A673 (cell line): ENCODE results near the gene ERC1. TPM values are rescaled to one million over a fixed set of nuclear protein-coding genes. Genes with fewer than 3 reads are reported as not detected.
"Not testable (repeated sequence)": the region's sequence is repeated elsewhere in the genome, so short reads cannot be mapped to it uniquely, and the experiment has no call there.

ENCODE experiments used
- BruUV-seq: library from RNA; stranded (reverse); fragments of 400-500 nt; replicated peaks from 2 replicates; lab custom pipeline; 2021; lab: Mats Ljungman, UMichigan
- CTCF ChIA-PET: fragments of 300-600 bp; sonication (Branson Sonifier 250); formaldehyde crosslinking; loops from one replicate; lab custom pipeline; 2022; ENCODE audit warnings: antibody characterized with exemption; lab: Charles Lee
- POLR2A ChIA-PET: fragments of 300-600 bp; sonication (Branson Sonifier 250); formaldehyde crosslinking; loops from one replicate; lab custom pipeline; 2022; ENCODE audit warnings: antibody characterized with exemption; ENCODE audit not compliant: low non-redundant PET; lab: Charles Lee
- DNase-seq: peaks from one replicate; pipeline ENCODE4 v3.0.0-alpha.2; 2015; ENCODE audit warnings: low spot score
- H3K27ac ChIP-seq: fragments of 200-600 bp; sonication (generic); 2 replicates; pipeline ENCODE4 v1.5.1; 2016; ENCODE audit warnings: mixed run types, low read depth, mild to moderate bottlenecking, mixed read lengths, antibody characterized with exemption, low read length; ENCODE audit not compliant: poor library complexity, severe bottlenecking
- H3K27me3 ChIP-seq: fragments of 200-600 bp; sonication (generic); replicated peaks from 2 replicates; pipeline ENCODE4 v1.6.1; 2017; ENCODE audit warnings: mixed run types, low read depth, mild to moderate bottlenecking, mixed read lengths, antibody characterized with exemption, low read length; ENCODE audit not compliant: insufficient read depth, poor library complexity
- H3K36me3 ChIP-seq: fragments of 200-600 bp; sonication (generic); 2 replicates; pipeline ENCODE4 v1.6.1; 2016; ENCODE audit warnings: mixed run types, mild to moderate bottlenecking, mixed read lengths, antibody characterized with exemption, low read length; ENCODE audit not compliant: insufficient read depth, poor library complexity, severe bottlenecking
- H3K4me1 ChIP-seq: fragments of 200-600 bp; sonication (generic); 2 replicates; pipeline ENCODE4 v1.6.1; 2017; ENCODE audit warnings: mixed run types, mild to moderate bottlenecking, mixed read lengths, antibody characterized with exemption, low read length; ENCODE audit not compliant: insufficient read depth, poor library complexity, severe bottlenecking
- H3K4me3 ChIP-seq: fragments of 200-600 bp; sonication (generic); 2 replicates; pipeline ENCODE4 v1.5.1; 2016; ENCODE audit warnings: low read depth, mixed run types, mild to moderate bottlenecking, mixed read lengths, low read length; ENCODE audit not compliant: poor library complexity, severe bottlenecking
- H3K9me3 ChIP-seq: fragments of 200-600 bp; sonication (generic); 2 replicates; pipeline ENCODE4 v1.6.1; 2016; ENCODE audit warnings: mixed run types, low read depth, mild to moderate bottlenecking, mixed read lengths, antibody characterized with exemption, low read length; ENCODE audit not compliant: poor library complexity, severe bottlenecking
- CTCF ChIP-seq: fragments of 300-800, 200-600 bp; sonication (generic); conservative IDR thresholded peaks from 2 replicates; pipeline ENCODE4 v1.5.1; 2017; ENCODE audit warnings: low read depth, mild to moderate bottlenecking, antibody characterized with exemption, low read length, moderate library complexity, mixed read lengths
- EZH2 ChIP-seq: fragments of 200-600 bp; sonication (generic); IDR thresholded peaks from 2 replicates; pipeline ENCODE4 v1.6.1; 2017; ENCODE audit warnings: borderline replicate concordance, low read depth, mild to moderate bottlenecking, mixed read lengths, antibody characterized with exemption, low read length; ENCODE audit not compliant: poor library complexity, severe bottlenecking
- intact Hi-C: fragments of 100-400 bp; cut with micrococcal nuclease; formaldehyde crosslinking; loops from one replicate; pipeline ENCODE4 v1.10.0; 2022; ENCODE audit not compliant: unreplicated experiment
- total RNA-seq: library from RNA; stranded (reverse); gene quantifications from 2 replicates; pipeline ENCODE4 v1.2.3, GENCODE V29; 2021

Gene ERC1
- total RNA-seq, 1 experiment from 2014 or later, result 60.7 TPM

- Histone ChIP-seq H3K27ac (no peak overlapping the region), H3K4me3 (no peak overlapping the region), H3K4me1 (peaks cover 11% of the 10 kb centered on the region), H3K36me3 (no peaks in the 10 kb centered on the region), H3K27me3 (no peaks in the 10 kb centered on the region), H3K9me3 (no peaks in the 10 kb centered on the region)
- CTCF ChIA-PET, result no interaction called here
- DNase-seq, result no peak
- TF ChIP-seq CTCF (no peak), EZH2 (no peak)
- intact Hi-C loops, result no loop called here
- BruUV-seq, result no TSS peak
- POLR2A ChIA-PET, result no interaction called here
Observed at GRCh38 chr12:998020-998874, 7.2 kb downstream of the ERC1 start.

- H3K4me3 ChIP-seq, POLR2A ChIA-PET, H3K27ac ChIP-seq, H3K36me3 ChIP-seq, H3K9me3 ChIP-seq, intact Hi-C loops, DNase-seq, CTCF ChIA-PET, H3K27me3 ChIP-seq, BruUV-seq: not testable (repeated sequence)
- H3K4me1 ChIP-seq, result peaks cover 13% of the 10 kb centered on the region
Observed at GRCh38 chr12:999736-1000135, 8.7 kb downstream of the ERC1 start.

- no peak overlapping the region for H3K27ac ChIP-seq
- DNase-seq, result no peak
- H3K4me3 ChIP-seq, result no peak overlapping the region
- no TSS peak for BruUV-seq
- H3K9me3 ChIP-seq, result no peaks in the 10 kb centered on the region
- H3K36me3 ChIP-seq, result no peaks in the 10 kb centered on the region
- CTCF ChIA-PET, result no interaction called here
- intact Hi-C loops, result no loop called here
- peaks cover 13% of the 10 kb centered on the region for H3K4me1 ChIP-seq
- POLR2A ChIA-PET, result no interaction called here
- no peaks in the 10 kb centered on the region for H3K27me3 ChIP-seq
- TF ChIP-seq EZH2 (no peak), CTCF (no peak)
Observed at GRCh38 chr12:1001507-1001906, 10.5 kb downstream of the ERC1 start.
